Endodermal cell (in vitro differentiated cells): ENCODE data around the gene MYH7. TPM values are rescaled to one million over a fixed set of nuclear protein-coding genes. Genes with fewer than 3 reads are reported as not detected.
"Not testable (repeated sequence)": the region's sequence is repeated elsewhere in the genome, so short reads cannot be mapped to it uniquely, and the experiment has no call there.

Experiments used
- DNase-seq: peaks from one replicate; pipeline ENCODE4 v3.0.0-alpha.2; 2017
- H3K27ac ChIP-seq: 2 replicates; pipeline ENCODE4 v1.5.1; 2013; ENCODE audit warnings: mild to moderate bottlenecking, low read depth, low read length, moderate library complexity
- H3K27me3 ChIP-seq: 2 replicates; pipeline ENCODE4 v1.6.1; 2013; ENCODE audit warnings: mild to moderate bottlenecking, low read length, moderate library complexity; ENCODE audit not compliant: insufficient read depth, control insufficient read depth, poor library complexity, severe bottlenecking
- H3K36me3 ChIP-seq: 2 replicates; pipeline ENCODE4 v1.7.0; 2013; ENCODE audit warnings: mild to moderate bottlenecking, low read length, moderate library complexity; ENCODE audit not compliant: control insufficient read depth, insufficient read depth
- H3K4me1 ChIP-seq: one replicate; pipeline ENCODE4 v1.7.0; 2013; ENCODE audit warnings: low read length; ENCODE audit not compliant: control insufficient read depth, insufficient read depth
- H3K4me3 ChIP-seq: 2 replicates; pipeline ENCODE4 v1.5.1; 2013; ENCODE audit warnings: mild to moderate bottlenecking, low read length, moderate library complexity
- H3K9ac ChIP-seq: 2 replicates; pipeline ENCODE4 v1.6.1; 2013; ENCODE audit warnings: mild to moderate bottlenecking, low read length, moderate library complexity; ENCODE audit not compliant: poor library complexity, severe bottlenecking; ENCODE audit errors: extremely low read depth
- H3K9me3 ChIP-seq: 2 replicates; pipeline ENCODE4 v1.6.1; 2013; ENCODE audit warnings: mild to moderate bottlenecking, low read length, moderate library complexity; ENCODE audit not compliant: control insufficient read depth
- H3K27ac Mint-ChIP-seq: 2 replicates; pipeline ENCODE4 v1.8.0; 2020; ENCODE audit warnings: mixed read lengths
- H3K27me3 Mint-ChIP-seq: 2 replicates; pipeline ENCODE4 v1.8.0; 2021; ENCODE audit warnings: mild to moderate bottlenecking, mixed read lengths; ENCODE audit not compliant: insufficient read depth
- H3K36me3 Mint-ChIP-seq: 2 replicates; pipeline ENCODE4 v1.8.0; 2020; ENCODE audit warnings: low read depth, mixed read lengths
- H3K4me1 Mint-ChIP-seq: 2 replicates; pipeline ENCODE4 v1.8.0; 2020; ENCODE audit warnings: mixed read lengths
- H3K4me3 Mint-ChIP-seq: 2 replicates; pipeline ENCODE4 v1.8.0; 2020; ENCODE audit warnings: mild to moderate bottlenecking, moderate library complexity, mixed read lengths
- H3K9me3 Mint-ChIP-seq: 2 replicates; pipeline ENCODE4 v1.8.0; 2020; ENCODE audit warnings: mild to moderate bottlenecking, mixed read lengths
- CTCF ChIP-seq: fragments of 200-600 bp; sonication (generic); conservative IDR thresholded peaks from 2 replicates; pipeline ENCODE4 v1.5.0; 2021; ENCODE audit warnings: antibody characterized with exemption, mild to moderate bottlenecking
- WGBS, 2 experiments: methylation state at CpG; one replicate each; pipeline versions ENCODE4 v1.1.5 to v1.1.7; 2013; ENCODE audit warnings: missing lambda C conversion rate in 2 of 2, mixed read lengths in 1 of 2; ENCODE audit not compliant: insufficient coverage in 1 of 2, insufficient read length in 1 of 2; 5-methylcytosine and 5-hydroxymethylcytosine counted together
- total RNA-seq, 2 donors: library from RNA; stranded (reverse); fragmentation: NEBNext Ultra II Directional in 1 of 2; extraction: Animal tissue kit (Norgen Biotek cat#: 25700) in 1 of 2; gene quantifications; 2 replicates in 1 of 2; 3 replicates in 1 of 2; pipeline ENCODE4 v1.2.1, GENCODE V29; 2021

MYH7 gene
- total RNA-seq, 2 donors from 2014 or later: 0.55 TPM; not detected in 1

- H3K36me3 ChIP-seq: no peaks in the 10 kb centered on the region
- no peaks in the 10 kb centered on the region for H3K9me3 ChIP-seq
- no peaks in the 10 kb centered on the region for H3K9me3 Mint-ChIP-seq
- no peaks in the 10 kb centered on the region for H3K4me1 Mint-ChIP-seq
- H3K27ac ChIP-seq: no peak overlapping the region
- H3K4me3 ChIP-seq: no peak overlapping the region
- H3K27me3 ChIP-seq: peaks cover 8% of the 10 kb centered on the region
- H3K27me3 Mint-ChIP-seq: peaks cover 55% of the 10 kb centered on the region
- no peak overlapping the region for H3K9ac ChIP-seq
- H3K4me3 Mint-ChIP-seq: no peak overlapping the region
- 87 to 93% methylated on average over 3 to 7 of the region's 7 CpGs for WGBS, 2 experiments
- no peaks in the 10 kb centered on the region for H3K36me3 Mint-ChIP-seq
- no peak for TF ChIP-seq CTCF
- no peak for DNase-seq
- no peak overlapping the region for H3K27ac Mint-ChIP-seq
- no peaks in the 10 kb centered on the region for H3K4me1 ChIP-seq
Observed at GRCh38 chr14:23403139-23403438, 32.4 kb downstream of the MYH7 start.

GRCh38 chr14:23402296-23403138 is 32.9 kb downstream of the MYH7 start:
- H3K27ac ChIP-seq: no peak overlapping the region
- no peaks in the 10 kb centered on the region for H3K9me3 Mint-ChIP-seq
- DNase-seq: peak; percentile 65
- H3K9me3 ChIP-seq: no peaks in the 10 kb centered on the region
- H3K4me3 Mint-ChIP-seq: no peak overlapping the region
- H3K9ac ChIP-seq: no peak overlapping the region
- H3K4me1 Mint-ChIP-seq: no peaks in the 10 kb centered on the region
- peaks cover 8% of the 10 kb centered on the region for H3K27me3 ChIP-seq
- no peaks in the 10 kb centered on the region for H3K4me1 ChIP-seq
- H3K27me3 Mint-ChIP-seq: peaks cover 56% of the 10 kb centered on the region
- H3K4me3 ChIP-seq: no peak overlapping the region
- H3K27ac Mint-ChIP-seq: no peak overlapping the region
- H3K36me3 Mint-ChIP-seq: no peaks in the 10 kb centered on the region
- no peaks in the 10 kb centered on the region for H3K36me3 ChIP-seq
- WGBS, 2 experiments: 70 to 85% methylated on average over 20 to 24 of the region's 25 CpGs
- TF ChIP-seq CTCF: no peak

GRCh38 chr14:23401291-23401690 is 34.2 kb downstream of the MYH7 start:
- no peaks in the 10 kb centered on the region for H3K4me1 Mint-ChIP-seq
- H3K27ac Mint-ChIP-seq: no peak overlapping the region
- no peaks in the 10 kb centered on the region for H3K9me3 ChIP-seq
- H3K4me1 ChIP-seq: no peaks in the 10 kb centered on the region
- no peak overlapping the region for H3K9ac ChIP-seq
- no peaks in the 10 kb centered on the region for H3K36me3 Mint-ChIP-seq
- TF ChIP-seq CTCF: no peak
- peaks cover 56% of the 10 kb centered on the region for H3K27me3 Mint-ChIP-seq
- no peak overlapping the region for H3K4me3 ChIP-seq
- no peak for DNase-seq
- no peaks in the 10 kb centered on the region for H3K9me3 Mint-ChIP-seq
- H3K27me3 ChIP-seq: peaks cover 5% of the 10 kb centered on the region
- no peak overlapping the region for H3K27ac ChIP-seq
- no peak overlapping the region for H3K4me3 Mint-ChIP-seq
- H3K36me3 ChIP-seq: no peaks in the 10 kb centered on the region
- WGBS, 2 experiments: 79 to 91% methylated on average over 3 to 4 of the region's 4 CpGs

GRCh38 chr14:23400496-23401149 is 34.8 kb downstream of the MYH7 start:
- peaks cover 51% of the 10 kb centered on the region for H3K27me3 Mint-ChIP-seq
- H3K4me3 Mint-ChIP-seq, H3K36me3 ChIP-seq: not testable (repeated sequence)

More at GRCh38 chr14:23400496-23401149, 34.8 kb downstream of the MYH7 start:
- not testable (repeated sequence) for H3K27ac ChIP-seq, DNase-seq, H3K9me3 Mint-ChIP-seq, H3K4me1 Mint-ChIP-seq, H3K4me3 ChIP-seq, H3K27me3 ChIP-seq, H3K9me3 ChIP-seq, H3K9ac ChIP-seq, H3K4me1 ChIP-seq, H3K36me3 Mint-ChIP-seq, H3K27ac Mint-ChIP-seq
- WGBS, 2 experiments: 86 to 94% methylated on average over 15 to 16 of the region's 16 CpGs
